Measurements from ENCODE around the gene IQCK. TPM values are rescaled to one million over a fixed set of nuclear protein-coding genes. Genes with fewer than 3 reads are reported as not detected.
A peak's percentile ranks its signal among the peaks of the same experiment; 100 is the strongest.

IQCK gene
- polyA plus RNA-seq, 3 donors = 0.52 to 1.2 (median 0.58) TPM

GRCh38 chr16:19874026-19874425, 156.0 kb downstream of the IQCK start:
- Histone ChIP-seq H3K4me1 (ENCODE audit: control insufficient read depth in 1 of 2, insufficient read depth in 2 of 2, low read length in 2 of 2) (no peaks in the 10 kb centered on the region), H3K36me3 (replicated peaks in 1 of 2; ENCODE audit: control insufficient read depth in 1 of 2, insufficient read depth in 2 of 2, low read length in 2 of 2) (no peaks in the 10 kb centered on the region), H3K4me3 (replicated peaks in 1 of 3; ENCODE audit: low read depth in 2 of 3, low read length in 3 of 3) (no peak overlapping the region), H3K27me3 (ENCODE audit: control insufficient read depth in 2 of 2, insufficient read depth in 2 of 2, low read length in 2 of 2) (peaks cover 0 to 2% of the 10 kb centered on the region in 2 donors), H3K79me2 (ENCODE audit: insufficient read depth, low read length) (no peaks in the 10 kb centered on the region), H3K9me3 (replicated peaks in 1 of 2; ENCODE audit: control insufficient read depth in 1 of 2, insufficient read depth in 1 of 2, low read length in 2 of 2) (no peaks in the 10 kb centered on the region), H3K4me2 (replicated peaks; ENCODE audit: extremely low read depth, low read length, poor library complexity, severe bottlenecking) (no peak overlapping the region), H3K9ac (ENCODE audit: insufficient read depth, low read length, poor library complexity, severe bottlenecking) (no peak overlapping the region), H3K27ac (ENCODE audit: low read depth in 1 of 2, low read length in 2 of 2) (no peak overlapping the region), H2AFZ (ENCODE audit: insufficient read depth, low read depth, low read length, poor library complexity, severe bottlenecking) (peak overlapping the region; percentile 35), H4K20me1 (ENCODE audit: insufficient read depth, low read length) (no peaks in the 10 kb centered on the region)
- Mint-ChIP-seq H3K4me1 (peaks cover 11% of the 10 kb centered on the region), H3K9me3 (peaks cover 0 to 5% (median 0%) of the 10 kb centered on the region in 7 donors), H3K4me3 (peak overlapping the region in 1 of 2 donors; percentile 1), H3K36me3 (no peaks in the 10 kb centered on the region), H3K27ac (peak overlapping the region in 1 of 7 donors; percentile 8), H3K27me3 (ENCODE audit: low read depth in 3 of 3) (peaks cover 7 to 9% (median 8%) of the 10 kb centered on the region in 3 donors)
- WGBS (ENCODE audit: insufficient coverage) = 81% methylated on average over 8 of the region's 8 CpGs
- no peak for DNase-seq
- intact Hi-C loops (cut with micrococcal nuclease) = no loop called here
- TF ChIP-seq CTCF (IDR thresholded peaks at IDR 0.05) = no peak

GRCh38 chr16:19874851-19875546, 156.9 kb downstream of the IQCK start:
- TF ChIP-seq CTCF (IDR thresholded peaks at IDR 0.05) = no peak
- 56% methylated on average over 17 of the region's 18 CpGs for WGBS (ENCODE audit: insufficient coverage)
- Histone ChIP-seq H3K79me2 (ENCODE audit: insufficient read depth, low read length) (no peaks in the 10 kb centered on the region), H3K27ac (ENCODE audit: low read depth in 1 of 2, low read length in 2 of 2) (no peak overlapping the region), H3K4me2 (replicated peaks; ENCODE audit: extremely low read depth, low read length, poor library complexity, severe bottlenecking) (no peak overlapping the region), H3K9ac (ENCODE audit: insufficient read depth, low read length, poor library complexity, severe bottlenecking) (no peak overlapping the region), H3K36me3 (replicated peaks in 1 of 2; ENCODE audit: control insufficient read depth in 1 of 2, insufficient read depth in 2 of 2, low read length in 2 of 2) (no peaks in the 10 kb centered on the region), H3K9me3 (replicated peaks in 1 of 2; ENCODE audit: control insufficient read depth in 1 of 2, insufficient read depth in 1 of 2, low read length in 2 of 2) (no peaks in the 10 kb centered on the region), H2AFZ (ENCODE audit: insufficient read depth, low read depth, low read length, poor library complexity, severe bottlenecking) (peak overlapping the region; percentile 35), H3K4me3 (replicated peaks in 1 of 3; ENCODE audit: low read depth in 2 of 3, low read length in 3 of 3) (no peak overlapping the region), H3K4me1 (ENCODE audit: control insufficient read depth in 1 of 2, insufficient read depth in 2 of 2, low read length in 2 of 2) (no peaks in the 10 kb centered on the region), H4K20me1 (ENCODE audit: insufficient read depth, low read length) (no peaks in the 10 kb centered on the region), H3K27me3 (ENCODE audit: control insufficient read depth in 2 of 2, insufficient read depth in 2 of 2, low read length in 2 of 2) (peaks cover 0 to 2% of the 10 kb centered on the region in 2 donors)
- no peaks in the 10 kb centered on the region for H3K36me3 Mint-ChIP-seq
- H3K4me3 Mint-ChIP-seq = no peak overlapping the region
- H3K27ac Mint-ChIP-seq = no peak overlapping the region
- peaks cover 7 to 9% (median 8%) of the 10 kb centered on the region in 3 donors for H3K27me3 Mint-ChIP-seq (ENCODE audit: low read depth in 3 of 3)
- peaks cover 0 to 5% (median 0%) of the 10 kb centered on the region in 7 donors for H3K9me3 Mint-ChIP-seq
- DNase-seq = no peak
- intact Hi-C loops (cut with micrococcal nuclease) = no loop called here
- H3K4me1 Mint-ChIP-seq = peaks cover 11% of the 10 kb centered on the region
